Neuronal stem cell (in vitro differentiated cells): ENCODE data around the gene ITSN2.

Experiments used
- DNase-seq: peaks from one replicate; pipeline ENCODE4 v3.0.0-alpha.2; 2013; ENCODE audit warnings: low spot score
- H2AFZ ChIP-seq: one replicate; pipeline ENCODE4 v1.6.1; 2013; ENCODE audit warnings: mild to moderate bottlenecking, low read length, inconsistent platforms
- H2AK5ac ChIP-seq: 2 replicates; pipeline ENCODE4 v1.6.1; 2013; ENCODE audit warnings: low read depth, mild to moderate bottlenecking, inconsistent platforms, low read length, moderate library complexity, mixed read lengths
- H2BK120ac ChIP-seq: 2 replicates; pipeline ENCODE4 v1.6.1; 2013; ENCODE audit warnings: low read depth, mild to moderate bottlenecking, inconsistent platforms, low read length, moderate library complexity, mixed read lengths
- H2BK12ac ChIP-seq: one replicate; pipeline ENCODE4 v1.6.1; 2013; ENCODE audit warnings: low read length, inconsistent platforms
- H2BK15ac ChIP-seq: 2 replicates; pipeline ENCODE4 v1.6.1; 2013; ENCODE audit warnings: mild to moderate bottlenecking, low read length, inconsistent platforms, mixed read lengths
- H2BK5ac ChIP-seq: one replicate; pipeline ENCODE4 v1.6.1; 2013; ENCODE audit warnings: inconsistent platforms, mild to moderate bottlenecking, low read length, moderate library complexity
- H3K14ac ChIP-seq: one replicate; pipeline ENCODE4 v1.6.1; 2013; ENCODE audit warnings: low read length, inconsistent platforms
- H3K18ac ChIP-seq: 2 replicates; pipeline ENCODE4 v1.6.1; 2013; ENCODE audit warnings: low read length, inconsistent platforms
- H3K23ac ChIP-seq: 2 replicates; pipeline ENCODE4 v1.6.1; 2013; ENCODE audit warnings: low read depth, mild to moderate bottlenecking, mixed read lengths, low read length, inconsistent platforms; ENCODE audit not compliant: poor library complexity
- H3K27ac ChIP-seq: replicated peaks from 3 replicates; pipeline ENCODE4 v1.5.1; 2013; ENCODE audit warnings: low read length, inconsistent platforms
- H3K27me3 ChIP-seq, 3 experiments: 2 replicates each; pipeline ENCODE4 v1.6.1; 2013; ENCODE audit warnings: low read length in 3 of 3, mild to moderate bottlenecking in 2 of 3, inconsistent platforms in 1 of 3, low read depth in 1 of 3, mixed read lengths in 1 of 3, moderate library complexity in 1 of 3; ENCODE audit not compliant: control insufficient read depth in 3 of 3, insufficient read depth in 3 of 3
- H3K36me3 ChIP-seq, 2 donors: replicated peaks in 1 of 2; 2 replicates each; pipeline ENCODE4 v1.6.1; 2013; ENCODE audit warnings: low read length in 2 of 2; ENCODE audit not compliant: control insufficient read depth in 2 of 2, insufficient read depth in 2 of 2
- H3K4ac ChIP-seq: 2 replicates; pipeline ENCODE4 v1.6.1; 2013; ENCODE audit warnings: inconsistent platforms, mild to moderate bottlenecking, low read length, moderate library complexity
- H3K4me1 ChIP-seq, 2 donors: 1 replicate in 1 of 2; 2 replicates in 1 of 2; pipeline ENCODE4 v1.6.1; 2013; ENCODE audit warnings: low read length in 2 of 2, low read depth in 1 of 2; ENCODE audit not compliant: control insufficient read depth in 2 of 2, insufficient read depth in 1 of 2
- H3K4me2 ChIP-seq: one replicate; pipeline ENCODE4 v1.6.1; 2013; ENCODE audit warnings: mild to moderate bottlenecking, low read length, inconsistent platforms; ENCODE audit not compliant: insufficient read depth, poor library complexity, severe bottlenecking
- H3K4me3 ChIP-seq, 2 donors: 2 replicates each; pipeline ENCODE4 v1.5.1; 2013; ENCODE audit warnings: low read length in 2 of 2, mild to moderate bottlenecking in 2 of 2, inconsistent platforms in 1 of 2, moderate library complexity in 1 of 2
- H3K79me1 ChIP-seq: one replicate; pipeline ENCODE4 v1.6.1; 2013; ENCODE audit warnings: low read depth, mild to moderate bottlenecking, inconsistent platforms, low read length, moderate library complexity
- H3K9ac ChIP-seq: one replicate; pipeline ENCODE4 v1.6.1; 2013; ENCODE audit warnings: mild to moderate bottlenecking, low read depth, low read length, inconsistent platforms; ENCODE audit not compliant: poor library complexity
- H3K9me3 ChIP-seq, 2 donors: replicated peaks in 1 of 2; 2 replicates each; pipeline versions ENCODE3 to v1.6.1; 2013; ENCODE audit warnings: low read length in 2 of 2, mild to moderate bottlenecking in 2 of 2, inconsistent platforms in 1 of 2, low read depth in 1 of 2, mixed read lengths in 1 of 2, moderate library complexity in 1 of 2; ENCODE audit not compliant: control insufficient read depth in 2 of 2, insufficient read depth in 1 of 2
- H4K8ac ChIP-seq: one replicate; pipeline ENCODE4 v1.6.1; 2013; ENCODE audit warnings: low read depth, mild to moderate bottlenecking, inconsistent platforms, low read length, moderate library complexity
- H4K91ac ChIP-seq: one replicate; pipeline ENCODE4 v1.6.1; 2013; ENCODE audit warnings: low read length, low read depth, mild to moderate bottlenecking, inconsistent platforms; ENCODE audit not compliant: poor library complexity
- WGBS, 2 donors: extraction: QIAGEN DNeasy Blood & Tissue Kit; methylation state at CpG; one replicate each; pipeline ENCODE4 v1.1.7; 2013; ENCODE audit warnings: missing lambda C conversion rate in 2 of 2, mixed read lengths in 1 of 2; ENCODE audit not compliant: insufficient read length in 2 of 2, insufficient replicate concordance in 1 of 2; ENCODE audit errors: extremely low coverage in 2 of 2; 5-methylcytosine and 5-hydroxymethylcytosine counted together

Gene ITSN2

DNA sequence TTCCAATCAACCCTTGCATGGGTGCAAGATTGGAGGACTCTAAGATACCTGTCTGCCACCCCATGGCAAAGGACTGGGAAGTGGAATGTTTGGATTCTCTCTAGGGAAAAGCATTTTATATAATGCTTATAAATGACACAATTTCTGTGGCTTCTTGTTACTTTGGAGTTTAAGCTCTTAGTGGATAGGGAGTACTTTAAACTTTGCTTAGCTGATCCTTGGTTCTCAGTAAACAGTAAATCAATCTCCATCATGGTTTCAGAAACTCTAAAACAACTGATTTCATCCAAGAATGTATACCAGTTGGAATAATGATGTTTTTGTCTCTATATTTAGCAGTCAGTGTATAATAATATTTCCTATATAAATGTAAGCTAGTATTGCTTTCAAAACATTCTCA, 199.6 kb downstream of the ITSN2 start:
- H3K23ac ChIP-seq = no peak overlapping the region
- H3K27ac ChIP-seq = no peak overlapping the region
- H3K9me3 ChIP-seq = peaks cover 0 to 14% of the 10 kb centered on the region in 2 donors
- no peak overlapping the region for H4K91ac ChIP-seq
- H3K18ac ChIP-seq = no peak overlapping the region
- H3K9ac ChIP-seq = no peak overlapping the region
- no peak overlapping the region for H2BK120ac ChIP-seq
- DNase-seq = no peak
- H3K4me3 ChIP-seq = no peak overlapping the region
- H4K8ac ChIP-seq = no peak overlapping the region
- H3K79me1 ChIP-seq = no peaks in the 10 kb centered on the region
- no peak overlapping the region for H3K4me2 ChIP-seq
- no peak overlapping the region for H2BK5ac ChIP-seq
- no peak overlapping the region for H3K14ac ChIP-seq
- H2BK12ac ChIP-seq = no peak overlapping the region
- H2AK5ac ChIP-seq = no peak overlapping the region
- H3K4ac ChIP-seq = no peak overlapping the region
- no peaks in the 10 kb centered on the region for H3K36me3 ChIP-seq
- H2AFZ ChIP-seq = no peak overlapping the region
- no peaks in the 10 kb centered on the region for H3K4me1 ChIP-seq
- no peaks in the 10 kb centered on the region for H3K27me3 ChIP-seq
- H2BK15ac ChIP-seq = no peak overlapping the region

DNA sequence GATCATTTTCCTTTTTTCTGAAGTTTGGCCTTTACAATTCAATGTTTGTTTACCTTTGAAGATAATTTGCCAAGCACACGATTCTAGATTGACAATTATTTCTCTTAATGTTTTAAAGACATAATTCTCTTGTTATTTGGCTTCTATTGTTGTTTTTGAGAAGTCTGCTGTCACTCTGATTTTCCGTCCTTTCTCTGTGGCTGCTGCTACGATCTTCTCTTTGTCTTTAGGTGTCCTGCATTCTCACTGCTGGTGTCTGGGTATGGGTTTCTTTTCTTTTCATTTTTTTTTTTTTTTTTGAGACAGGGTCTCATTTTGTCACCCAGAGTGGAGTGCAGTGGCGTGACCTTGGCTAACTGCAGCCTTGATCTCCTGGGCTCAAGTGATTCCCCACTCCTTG, 200.6 kb downstream of the ITSN2 start:
- H4K8ac ChIP-seq = no peak overlapping the region
- H3K36me3 ChIP-seq = no peaks in the 10 kb centered on the region
- no peaks in the 10 kb centered on the region for H3K79me1 ChIP-seq
- peaks cover 0 to 14% of the 10 kb centered on the region in 2 donors for H3K9me3 ChIP-seq
- no peak overlapping the region for H3K9ac ChIP-seq
- H3K4me2 ChIP-seq = no peak overlapping the region
- H2BK15ac ChIP-seq = no peak overlapping the region
- no peaks in the 10 kb centered on the region for H3K27me3 ChIP-seq
- H2BK120ac ChIP-seq = no peak overlapping the region
- H4K91ac ChIP-seq = no peak overlapping the region
- no peak overlapping the region for H3K4ac ChIP-seq
- no peak overlapping the region for H2AK5ac ChIP-seq
- no peak overlapping the region for H2BK5ac ChIP-seq
- H3K23ac ChIP-seq = no peak overlapping the region
- H3K18ac ChIP-seq = no peak overlapping the region
- H3K27ac ChIP-seq = no peak overlapping the region
- no peak overlapping the region for H3K14ac ChIP-seq
- no peak overlapping the region for H2BK12ac ChIP-seq
- H3K4me1 ChIP-seq = no peaks in the 10 kb centered on the region
- no CpG with 5 or more reads among the region's 4 CpGs for WGBS, 2 donors
- no peak for DNase-seq
- H2AFZ ChIP-seq = no peak overlapping the region
- H3K4me3 ChIP-seq = no peak overlapping the region

DNA sequence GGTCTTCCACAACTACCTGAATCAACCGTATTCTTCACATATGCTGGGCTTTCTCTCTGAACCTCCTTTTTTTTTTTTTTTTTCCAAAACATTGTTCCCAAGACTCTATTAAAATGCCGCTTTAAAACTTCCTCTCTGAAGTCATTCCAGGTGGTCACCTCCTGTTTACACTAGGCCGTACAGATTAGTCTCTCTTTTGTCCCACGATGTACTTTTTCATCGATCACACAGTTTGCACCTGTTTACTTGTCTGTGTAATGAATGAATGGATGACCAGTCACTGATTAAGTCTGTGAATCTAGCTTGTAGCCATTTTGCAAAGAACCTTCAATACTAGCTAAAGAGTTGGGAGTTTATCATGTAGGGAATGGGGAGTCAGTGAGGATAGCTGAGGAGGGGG, 202.2 kb downstream of the ITSN2 start:
- Histone ChIP-seq H3K27me3 (peaks cover 0 to 4% (median 0%) of the 10 kb centered on the region in 3 experiments), H2AK5ac (no peak overlapping the region), H4K91ac (no peak overlapping the region), H2AFZ (no peak overlapping the region), H4K8ac (no peak overlapping the region), H3K18ac (no peak overlapping the region), H3K4me3 (no peak overlapping the region), H3K4me2 (no peak overlapping the region), H2BK5ac (no peak overlapping the region), H2BK120ac (no peak overlapping the region), H3K14ac (no peak overlapping the region), H3K36me3 (no peaks in the 10 kb centered on the region), H3K4ac (no peak overlapping the region), H3K9ac (no peak overlapping the region), H3K9me3 (peaks cover 0 to 12% of the 10 kb centered on the region in 2 donors), H2BK15ac (no peak overlapping the region), H3K27ac (no peak overlapping the region), H3K23ac (no peak overlapping the region), H3K79me1 (no peaks in the 10 kb centered on the region), H3K4me1 (no peaks in the 10 kb centered on the region), H2BK12ac (no peak overlapping the region)
- no CpG with 5 or more reads among the region's 5 CpGs for WGBS, 2 donors
- no peak for DNase-seq

DNA sequence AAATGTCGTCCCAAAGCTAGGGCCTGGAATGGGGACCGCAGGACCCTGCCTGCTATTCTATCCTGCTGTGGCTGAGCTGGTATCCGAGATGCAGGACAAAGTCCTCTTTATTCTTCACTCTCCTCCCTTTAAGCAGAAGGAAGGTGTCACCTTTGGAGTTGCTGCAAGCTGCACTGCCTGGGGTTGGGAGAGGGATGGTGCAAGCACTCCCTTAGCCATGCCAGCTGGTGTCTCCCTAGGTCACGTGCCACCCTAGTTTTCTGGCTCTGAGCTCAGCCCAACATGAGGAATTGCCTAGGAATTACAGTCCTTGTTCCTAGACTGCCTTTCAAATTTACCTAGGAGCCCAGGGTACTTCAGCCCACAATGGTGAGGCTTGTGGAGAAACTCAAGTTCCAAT, 206.9 kb downstream of the ITSN2 start:
- Histone ChIP-seq H2BK5ac (no peak overlapping the region), H3K4ac (no peak overlapping the region), H3K27me3 (peaks cover 0 to 4% (median 0%) of the 10 kb centered on the region in 3 experiments), H2AFZ (no peak overlapping the region), H2BK120ac (no peak overlapping the region), H4K91ac (no peak overlapping the region), H3K4me3 (no peak overlapping the region), H2BK15ac (no peak overlapping the region), H3K14ac (no peak overlapping the region), H4K8ac (no peak overlapping the region), H3K9me3 (no peaks in the 10 kb centered on the region), H2BK12ac (no peak overlapping the region), H3K79me1 (no peaks in the 10 kb centered on the region), H3K18ac (no peak overlapping the region), H3K23ac (no peak overlapping the region), H3K4me1 (no peaks in the 10 kb centered on the region), H3K9ac (no peak overlapping the region), H3K36me3 (peaks cover 0 to 2% of the 10 kb centered on the region in 2 donors), H2AK5ac (no peak overlapping the region), H3K4me2 (no peak overlapping the region), H3K27ac (no peak overlapping the region)
- WGBS, 2 donors = no CpG with 5 or more reads among the region's 4 CpGs
- DNase-seq = no peak
